Spinal cord (tissue), 10 donors: Measurements from ENCODE around the gene AFAP1L2. TPM values are rescaled to one million over a fixed set of nuclear protein-coding genes. Genes with fewer than 3 reads are reported as not detected.

Experiments
- DNase-seq, 6 donors: peaks; one replicate each; pipeline versions ENCODE4 v3.0.0 to v3.0.0-alpha.2; 2013 to 2015; ENCODE audit warnings: low spot score in 6 of 6, low read depth in 4 of 6
- H3K27ac ChIP-seq: one replicate; pipeline ENCODE4 v1.5.1; 2013; ENCODE audit warnings: low read depth, low read length, control low read depth
- H3K27me3 ChIP-seq: one replicate; pipeline ENCODE4 v1.6.1; 2013; ENCODE audit warnings: low read length; ENCODE audit not compliant: control insufficient read depth, insufficient read depth
- H3K36me3 ChIP-seq: one replicate; pipeline ENCODE4 v1.6.1; 2013; ENCODE audit warnings: low read length; ENCODE audit not compliant: control insufficient read depth, insufficient read depth
- H3K4me1 ChIP-seq: one replicate; pipeline ENCODE4 v1.6.1; 2013; ENCODE audit warnings: low read length; ENCODE audit not compliant: control insufficient read depth, insufficient read depth
- H3K4me3 ChIP-seq: one replicate; pipeline ENCODE4 v1.5.1; 2013; ENCODE audit warnings: low read depth, low read length, control low read depth
- H3K9me3 ChIP-seq: one replicate; pipeline ENCODE4 v1.6.1; 2013; ENCODE audit warnings: low read length; ENCODE audit not compliant: control insufficient read depth, insufficient read depth
- WGBS: methylation state at CpG from one replicate; pipeline ENCODE4 v1.1.5; 2013; ENCODE audit warnings: missing lambda C conversion rate; ENCODE audit not compliant: insufficient coverage; 5-methylcytosine and 5-hydroxymethylcytosine counted together
- polyA plus RNA-seq, 2 donors: library from polyadenylated mRNA; unstranded; fragments of 120-200 nt; gene quantifications; one replicate each; pipeline ENCODE4 v1.2.1, GENCODE V29; 2013; ENCODE audit not compliant: insufficient read length in 2 of 2
- total RNA-seq, 2 donors: library from RNA; depleted of rRNA in 1 of 2; stranded (reverse); fragments of 120-200 nt in 1 of 2; fragments of >200 nt in 1 of 2; gene quantifications; one replicate each; pipeline versions ENCODE4 v1.2.3 to v1.2.4, GENCODE V29; 2013 to 2014
- donor health status: healthy.

The AFAP1L2 gene
- total and polyA plus RNA-seq, 4 donors: 47.6 to 61.5 (median 54.9) TPM

DNA sequence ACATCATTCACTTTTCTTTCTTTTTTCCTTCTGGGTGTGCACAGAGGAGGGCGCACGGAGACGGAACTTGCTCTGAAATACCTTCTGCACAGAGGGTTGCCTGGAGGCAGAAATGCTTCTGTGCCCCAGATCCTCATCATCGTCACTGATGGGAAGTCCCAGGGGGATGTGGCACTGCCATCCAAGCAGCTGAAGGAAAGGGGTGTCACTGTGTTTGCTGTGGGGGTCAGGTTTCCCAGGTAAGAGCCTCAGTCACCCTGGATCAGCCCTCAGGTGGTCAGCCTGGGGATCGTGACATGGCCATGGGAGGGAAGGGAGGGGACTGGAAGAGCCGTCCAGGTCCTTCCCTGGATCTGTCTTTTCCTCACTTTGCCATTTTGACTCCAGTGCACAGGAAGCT is 131.6 kb downstream of the AFAP1L2 start:
- Histone ChIP-seq H3K9me3 (no peaks in the 10 kb centered on the region), H3K36me3 (no peaks in the 10 kb centered on the region), H3K27ac (no peak overlapping the region), H3K27me3 (no peaks in the 10 kb centered on the region), H3K4me1 (no peaks in the 10 kb centered on the region), H3K4me3 (no peak overlapping the region)
- WGBS: 95% methylated on average over 4 of the region's 6 CpGs
- DNase-seq: no peak

DNA sequence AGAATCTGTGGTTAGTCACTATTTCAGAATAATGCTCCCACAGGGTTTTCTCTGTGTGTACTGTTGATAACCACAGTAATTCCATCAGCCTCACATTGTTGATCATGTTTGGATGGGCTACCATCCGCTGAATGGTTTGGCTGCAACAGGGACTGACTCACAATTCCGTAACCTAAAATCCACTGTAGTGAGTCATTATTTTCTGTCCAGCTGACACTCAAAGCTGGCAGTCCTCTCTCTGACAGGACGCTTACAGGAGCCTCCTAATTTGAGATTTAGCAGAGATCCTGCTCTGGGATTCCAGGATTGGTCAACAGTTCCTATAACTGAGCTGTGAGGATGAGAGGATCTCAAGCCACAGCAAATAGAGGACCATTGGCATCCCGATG is 132.5 kb downstream of the AFAP1L2 start:
- 82% methylated on average over 4 of the region's 4 CpGs for WGBS
- Histone ChIP-seq H3K27me3 (no peaks in the 10 kb centered on the region), H3K36me3 (no peaks in the 10 kb centered on the region), H3K4me3 (no peak overlapping the region), H3K27ac (no peak overlapping the region), H3K4me1 (no peaks in the 10 kb centered on the region), H3K9me3 (no peaks in the 10 kb centered on the region)
- no peak for DNase-seq

DNA sequence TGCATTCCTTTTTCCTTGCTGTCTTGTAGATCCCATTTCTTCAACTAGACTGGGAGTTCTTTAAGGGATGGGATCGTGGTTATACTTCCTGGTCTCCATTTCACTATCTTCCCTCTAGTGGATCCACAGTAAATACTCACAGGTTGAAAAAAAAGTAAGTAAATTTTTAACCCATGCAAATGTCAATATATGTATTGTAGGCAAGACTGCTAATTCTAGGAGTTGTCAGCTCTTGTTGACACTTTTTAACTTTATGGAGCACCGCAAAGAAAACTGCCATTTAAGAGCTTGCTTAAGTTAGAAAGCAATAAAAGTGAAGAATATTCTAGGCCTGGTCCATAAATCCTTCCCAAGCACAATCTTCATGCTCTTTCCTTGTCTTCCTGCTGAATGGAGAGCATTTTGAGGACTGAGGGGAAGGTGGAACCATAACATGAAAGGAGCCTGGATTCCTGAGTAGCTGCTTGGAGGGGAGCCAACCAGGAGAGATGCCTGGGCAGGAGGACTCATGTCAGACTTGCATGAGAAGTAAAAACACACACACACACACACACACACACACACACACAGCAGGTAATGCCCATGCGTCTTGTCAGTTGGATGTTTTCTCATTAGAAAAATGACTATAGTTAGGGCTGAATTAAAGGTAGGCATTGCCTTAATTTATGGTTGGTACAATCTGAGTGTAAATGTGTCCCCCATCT is 133.1 kb downstream of the AFAP1L2 start:
- no peak overlapping the region for H3K4me3 ChIP-seq
- peak in 1 of 6 donors; percentile 24 for DNase-seq
- H3K9me3 ChIP-seq: no peaks in the 10 kb centered on the region
- no peak overlapping the region for H3K27ac ChIP-seq
- H3K27me3 ChIP-seq: no peaks in the 10 kb centered on the region
- H3K4me1 ChIP-seq: no peaks in the 10 kb centered on the region
- no peaks in the 10 kb centered on the region for H3K36me3 ChIP-seq
- no CpG with 5 or more reads among the region's 3 CpGs for WGBS

DNA sequence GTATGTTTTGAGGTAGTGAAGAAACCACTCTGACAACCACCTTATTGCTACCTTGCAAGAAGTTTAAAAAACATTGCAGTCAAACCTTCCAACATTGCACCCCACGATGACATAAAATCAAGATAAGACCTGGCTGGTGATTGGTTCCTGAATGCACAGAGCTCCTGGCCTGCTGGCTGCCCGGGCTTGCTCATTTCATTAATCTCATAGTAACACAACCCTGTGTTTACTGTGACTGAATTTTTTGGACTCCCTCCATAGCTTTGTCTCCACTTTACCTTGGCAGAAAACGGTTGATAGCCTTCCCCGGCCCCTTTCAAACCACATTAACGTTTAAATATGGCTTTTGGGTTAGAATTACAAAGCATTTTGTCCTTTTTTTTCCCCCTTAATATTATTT is 137.8 kb downstream of the AFAP1L2 start:
- 77% methylated on average over 2 of the region's 5 CpGs for WGBS
- Histone ChIP-seq H3K27ac (no peak overlapping the region), H3K4me3 (no peak overlapping the region), H3K9me3 (no peaks in the 10 kb centered on the region), H3K36me3 (no peaks in the 10 kb centered on the region), H3K4me1 (no peaks in the 10 kb centered on the region), H3K27me3 (no peaks in the 10 kb centered on the region)
- no peak for DNase-seq

DNA sequence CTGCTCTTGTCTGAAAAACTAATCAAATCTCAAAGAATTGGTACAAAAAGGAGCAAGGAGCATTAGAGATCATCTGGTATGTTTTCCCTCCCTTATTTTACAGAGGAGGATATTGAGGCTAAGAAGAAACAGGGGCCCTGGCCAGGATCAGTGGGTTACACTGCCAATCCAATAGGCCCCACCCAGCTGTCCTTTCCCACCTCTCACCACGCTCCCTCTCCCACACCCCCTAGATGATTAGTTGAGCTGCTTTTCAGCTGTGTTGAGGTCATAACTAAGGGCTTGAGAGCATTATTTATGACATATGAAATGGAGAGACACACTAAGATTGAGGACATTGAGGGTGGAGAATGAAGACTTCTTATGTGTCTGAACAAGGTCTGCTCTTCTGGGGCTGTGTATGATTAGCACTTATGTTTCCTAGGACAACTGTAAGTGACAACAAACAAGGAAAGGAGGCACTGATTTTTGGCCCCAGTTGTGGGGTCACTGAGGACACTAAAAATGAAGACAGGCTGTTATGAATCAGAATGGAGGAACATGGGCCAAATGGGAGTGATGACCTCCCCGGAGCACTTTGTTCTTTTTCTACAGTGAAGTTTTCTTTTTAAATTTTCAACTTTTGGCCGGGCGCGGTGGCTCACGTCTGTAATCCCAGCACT is 138.8 kb downstream of the AFAP1L2 start:
- Histone ChIP-seq H3K4me3 (no peak overlapping the region), H3K27ac (no peak overlapping the region), H3K4me1 (no peaks in the 10 kb centered on the region), H3K9me3 (no peaks in the 10 kb centered on the region), H3K36me3 (no peaks in the 10 kb centered on the region), H3K27me3 (no peaks in the 10 kb centered on the region)
- DNase-seq: no peak
- WGBS: no CpG with 5 or more reads among the region's 6 CpGs

DNA sequence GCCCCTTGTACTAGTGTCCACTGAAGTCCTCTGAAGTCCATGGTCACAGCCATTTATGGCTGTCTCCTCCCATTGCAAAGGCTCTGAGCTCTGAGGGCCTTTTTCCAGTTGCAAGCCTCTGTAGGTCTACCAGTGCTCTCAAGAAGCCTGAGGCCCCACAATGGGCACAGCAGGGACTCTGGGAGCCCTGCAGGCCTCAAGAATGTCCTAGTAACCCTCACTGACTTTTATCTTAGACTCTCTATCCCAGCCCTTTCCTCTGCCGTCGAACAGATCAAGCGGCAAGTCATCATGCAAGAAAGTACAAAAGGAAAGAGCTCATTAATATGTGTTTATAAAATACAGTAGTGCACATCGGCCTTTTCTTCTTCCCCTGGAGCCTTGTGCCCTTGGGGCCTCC is 141.8 kb downstream of the AFAP1L2 start:
- WGBS: no CpG with 5 or more reads among the region's 4 CpGs
- no peak for DNase-seq
- Histone ChIP-seq H3K36me3 (no peaks in the 10 kb centered on the region), H3K27ac (no peak overlapping the region), H3K4me3 (no peak overlapping the region), H3K27me3 (no peaks in the 10 kb centered on the region), H3K4me1 (peaks cover 3% of the 10 kb centered on the region), H3K9me3 (no peaks in the 10 kb centered on the region)

DNA sequence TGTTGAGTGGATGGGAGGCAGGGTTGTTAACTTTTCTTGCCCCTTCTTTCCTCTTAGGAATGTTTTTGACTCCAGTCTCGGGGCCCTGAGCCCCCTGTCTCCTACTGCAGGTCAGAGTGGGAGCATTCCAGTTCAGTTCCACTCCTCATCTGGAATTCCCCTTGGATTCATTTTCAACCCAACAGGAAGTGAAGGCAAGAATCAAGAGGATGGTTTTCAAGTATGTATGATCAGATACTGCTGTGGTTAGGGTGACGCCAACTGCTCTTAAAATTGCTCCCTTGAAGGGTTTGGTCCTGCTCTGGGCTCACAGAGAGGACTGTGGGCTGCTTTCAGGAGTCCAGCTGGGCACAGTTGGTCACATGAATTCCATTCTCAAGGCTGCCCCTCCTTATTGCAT is 143.2 kb downstream of the AFAP1L2 start:
- Histone ChIP-seq H3K36me3 (no peaks in the 10 kb centered on the region), H3K9me3 (no peaks in the 10 kb centered on the region), H3K27me3 (no peaks in the 10 kb centered on the region), H3K4me3 (no peak overlapping the region), H3K27ac (no peak overlapping the region), H3K4me1 (peaks cover 4% of the 10 kb centered on the region)
- WGBS: 88% methylated on average over 1 of the region's 2 CpGs
- no peak for DNase-seq

DNA sequence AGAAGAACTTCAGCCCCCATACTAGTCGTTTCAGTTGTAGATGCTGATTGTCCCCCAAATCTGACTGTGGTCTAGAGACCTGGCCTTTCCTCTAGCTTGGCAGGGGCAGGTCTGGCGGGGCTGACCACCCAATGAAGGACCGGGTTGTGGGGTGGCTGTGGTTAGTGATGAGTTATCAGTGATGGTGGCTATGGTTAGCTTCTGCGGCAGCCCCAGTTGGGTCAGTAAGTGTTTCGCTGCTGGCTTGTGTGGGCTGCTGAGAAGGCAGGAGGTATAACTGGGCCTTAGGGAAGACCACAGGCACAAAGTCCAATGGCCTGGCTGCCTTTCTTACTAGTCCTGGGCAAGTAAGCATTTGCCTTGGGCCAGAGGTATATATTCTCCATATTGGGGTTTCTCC is 143.9 kb downstream of the AFAP1L2 start:
- Histone ChIP-seq H3K4me1 (peaks cover 4% of the 10 kb centered on the region), H3K27me3 (no peaks in the 10 kb centered on the region), H3K9me3 (no peaks in the 10 kb centered on the region), H3K36me3 (no peaks in the 10 kb centered on the region), H3K4me3 (no peak overlapping the region), H3K27ac (no peak overlapping the region)
- 100% methylated on average over 4 of the region's 5 CpGs for WGBS
- DNase-seq: no peak

DNA sequence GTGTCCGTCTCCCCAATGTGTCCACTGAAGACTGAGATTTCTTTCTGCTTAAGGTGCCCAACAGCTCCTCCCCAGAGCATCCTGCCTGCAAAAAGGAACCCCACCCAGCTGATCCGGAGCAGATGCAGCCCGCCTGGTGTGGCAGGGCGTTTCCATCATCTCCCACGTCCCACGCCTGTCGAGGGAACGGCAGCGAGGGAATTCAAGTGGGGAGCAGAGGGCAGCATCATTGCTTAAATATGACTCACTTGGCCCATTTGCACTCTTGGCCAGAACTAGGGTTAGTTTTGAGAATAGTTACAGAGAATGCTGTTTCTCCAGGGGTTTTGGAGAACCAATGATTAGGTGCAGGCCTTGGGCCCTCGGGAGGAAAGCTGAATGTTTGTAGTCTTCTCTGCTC is 144.5 kb downstream of the AFAP1L2 start:
- no peak overlapping the region for H3K27ac ChIP-seq
- WGBS: 89% methylated on average over 9 of the region's 10 CpGs
- no peaks in the 10 kb centered on the region for H3K27me3 ChIP-seq
- DNase-seq: no peak
- H3K9me3 ChIP-seq: no peaks in the 10 kb centered on the region
- no peaks in the 10 kb centered on the region for H3K36me3 ChIP-seq
- H3K4me3 ChIP-seq: no peak overlapping the region
- peaks cover 4% of the 10 kb centered on the region for H3K4me1 ChIP-seq

DNA sequence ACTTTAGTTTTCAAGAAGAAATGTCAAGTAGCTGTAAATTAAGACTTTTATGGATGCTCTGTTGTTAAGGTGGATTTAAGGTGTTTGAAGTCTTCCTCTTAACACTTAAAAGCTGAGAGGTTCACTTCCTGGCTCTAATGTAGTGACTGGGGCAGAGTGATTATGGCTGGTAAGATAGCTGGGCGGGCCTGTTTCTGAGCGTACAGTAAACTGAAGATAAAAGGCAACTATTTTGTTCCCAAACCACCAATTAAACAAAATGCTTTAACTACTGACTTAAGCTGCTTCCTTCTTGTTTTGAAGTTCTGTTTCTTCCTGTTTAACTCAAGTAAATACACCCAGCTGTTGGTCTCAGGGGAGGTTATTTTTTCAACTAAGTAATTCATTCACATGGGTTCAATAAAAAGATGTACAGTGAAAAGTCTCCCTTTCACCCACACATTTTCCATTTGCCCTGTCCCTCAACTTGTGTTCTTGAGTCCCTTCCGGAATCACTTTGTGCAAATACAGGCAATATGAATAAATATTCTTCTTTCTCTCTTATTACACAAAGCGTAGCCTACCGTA is 145.9 kb downstream of the AFAP1L2 start:
- Histone ChIP-seq H3K4me1 (peaks cover 4% of the 10 kb centered on the region), H3K27me3 (no peaks in the 10 kb centered on the region), H3K36me3 (no peaks in the 10 kb centered on the region), H3K9me3 (no peaks in the 10 kb centered on the region), H3K27ac (no peak overlapping the region), H3K4me3 (no peak overlapping the region)
- DNase-seq: no peak
- 40% methylated on average over 1 of the region's 5 CpGs for WGBS
